Measurements from ENCODE around the gene IMMP2L.

The IMMP2L gene

GRCh38 chr7:110835849-110836248 lies 726.4 kb downstream of the IMMP2L start:
- no peak for DNase-seq

GRCh38 chr7:110835218-110835617 lies 727.1 kb downstream of the IMMP2L start:
- no peak for DNase-seq

- DNase-seq = no peak
These were observed 730.9 kb downstream of the IMMP2L start for GRCh38 chr7:110831419-110831818.

- no peak for DNase-seq
These were observed 731.5 kb downstream of the IMMP2L start for GRCh38 chr7:110830778-110831177.

- DNase-seq = no peak
These were observed 734.4 kb downstream of the IMMP2L start for GRCh38 chr7:110827936-110828335.

- DNase-seq = no peak
These were observed 734.9 kb downstream of the IMMP2L start for GRCh38 chr7:110827287-110827855.

GRCh38 chr7:110813986-110814385 lies 748.3 kb downstream of the IMMP2L start:
- DNase-seq = no peak

- DNase-seq = no peak
These were observed 752.5 kb downstream of the IMMP2L start for GRCh38 chr7:110809832-110810231.

GRCh38 chr7:110808361-110808760 lies 753.9 kb downstream of the IMMP2L start:
- no peak for DNase-seq

- DNase-seq = no peak
These were observed 757.8 kb downstream of the IMMP2L start for GRCh38 chr7:110804501-110804900.

- DNase-seq = no peak
These were observed 758.6 kb downstream of the IMMP2L start for GRCh38 chr7:110803602-110804143.

- no peak for DNase-seq
These were observed 760.8 kb downstream of the IMMP2L start for GRCh38 chr7:110801502-110801901.

- no peak for DNase-seq
These were observed 761.3 kb downstream of the IMMP2L start for GRCh38 chr7:110800984-110801383.

GRCh38 chr7:110797656-110798055 lies 764.6 kb downstream of the IMMP2L start:
- no peak for DNase-seq

GRCh38 chr7:110790992-110791391 lies 771.3 kb downstream of the IMMP2L start:
- no peak for DNase-seq

GRCh38 chr7:110786328-110786965 lies 775.8 kb downstream of the IMMP2L start:
- DNase-seq = no peak

GRCh38 chr7:110784749-110785148 lies 777.5 kb downstream of the IMMP2L start:
- no peak for DNase-seq

- no peak for DNase-seq
These were observed 781.6 kb downstream of the IMMP2L start for GRCh38 chr7:110780712-110781111.

- DNase-seq = no peak
These were observed 783.0 kb downstream of the IMMP2L start for GRCh38 chr7:110779339-110779738.

- no peak for DNase-seq
These were observed 787.2 kb downstream of the IMMP2L start for GRCh38 chr7:110775046-110775445.

- no peak for DNase-seq
These were observed 788.2 kb downstream of the IMMP2L start for GRCh38 chr7:110774071-110774470.

GRCh38 chr7:110772615-110773014 lies 789.7 kb downstream of the IMMP2L start:
- DNase-seq = no peak

- DNase-seq = no peak
These were observed 790.6 kb downstream of the IMMP2L start for GRCh38 chr7:110771717-110772116.

GRCh38 chr7:110767550-110768110 lies 794.7 kb downstream of the IMMP2L start:
- DNase-seq = no peak

All from cerebellar nuclear complex (tissue), 1 donor.